Muscle of leg (tissue), 11 donors: ENCODE measurements around the gene PCCA. TPM values are rescaled to one million over a fixed set of nuclear protein-coding genes. Genes with fewer than 3 reads are reported as not detected.

Experiments
- DNase-seq: peaks from one replicate; pipeline ENCODE4 v3.0.0; 2013
- H3K27ac ChIP-seq: one replicate; pipeline ENCODE4 v1.5.1; 2013; ENCODE audit warnings: mild to moderate bottlenecking, low read length, control low read depth
- H3K27me3 ChIP-seq: one replicate; pipeline ENCODE4 v1.6.1; 2013; ENCODE audit warnings: low read length; ENCODE audit not compliant: control insufficient read depth, insufficient read depth
- H3K36me3 ChIP-seq: one replicate; pipeline ENCODE4 v1.6.1; 2013; ENCODE audit warnings: low read length; ENCODE audit not compliant: control insufficient read depth, insufficient read depth
- H3K4me1 ChIP-seq: one replicate; pipeline ENCODE4 v1.6.1; 2013; ENCODE audit warnings: low read length; ENCODE audit not compliant: control insufficient read depth, insufficient read depth
- H3K4me3 ChIP-seq: one replicate; pipeline ENCODE4 v1.5.1; 2013; ENCODE audit warnings: low read length, control low read depth
- H3K9me3 ChIP-seq: replicated peaks from 2 replicates; pipeline ENCODE4 v1.6.1; 2013; ENCODE audit warnings: low read depth, low read length; ENCODE audit not compliant: control insufficient read depth
- WGBS: methylation state at CpG from one replicate; pipeline ENCODE4 v1.1.5; 2013; ENCODE audit warnings: missing lambda C conversion rate; ENCODE audit not compliant: insufficient coverage; 5-methylcytosine and 5-hydroxymethylcytosine counted together
- polyA plus RNA-seq, 8 donors: library from polyadenylated mRNA; unstranded; fragments of 120-200 nt; gene quantifications; one replicate each; pipeline versions ENCODE4 v1.2.1 to v1.2.3, GENCODE V29; 2013; ENCODE audit warnings: inconsistent platforms in 1 of 8, low replicate concordance in 1 of 8; ENCODE audit not compliant: insufficient read length in 8 of 8, insufficient read depth in 1 of 8
- total RNA-seq: library from RNA; stranded (reverse); fragments of 120-200 nt; gene quantifications from one replicate; pipeline ENCODE4 v1.2.4, GENCODE V29; 2013

The PCCA gene
- total and polyA plus RNA-seq, 9 donors: 23.9 to 35.5 (median 29.5) TPM

DNA sequence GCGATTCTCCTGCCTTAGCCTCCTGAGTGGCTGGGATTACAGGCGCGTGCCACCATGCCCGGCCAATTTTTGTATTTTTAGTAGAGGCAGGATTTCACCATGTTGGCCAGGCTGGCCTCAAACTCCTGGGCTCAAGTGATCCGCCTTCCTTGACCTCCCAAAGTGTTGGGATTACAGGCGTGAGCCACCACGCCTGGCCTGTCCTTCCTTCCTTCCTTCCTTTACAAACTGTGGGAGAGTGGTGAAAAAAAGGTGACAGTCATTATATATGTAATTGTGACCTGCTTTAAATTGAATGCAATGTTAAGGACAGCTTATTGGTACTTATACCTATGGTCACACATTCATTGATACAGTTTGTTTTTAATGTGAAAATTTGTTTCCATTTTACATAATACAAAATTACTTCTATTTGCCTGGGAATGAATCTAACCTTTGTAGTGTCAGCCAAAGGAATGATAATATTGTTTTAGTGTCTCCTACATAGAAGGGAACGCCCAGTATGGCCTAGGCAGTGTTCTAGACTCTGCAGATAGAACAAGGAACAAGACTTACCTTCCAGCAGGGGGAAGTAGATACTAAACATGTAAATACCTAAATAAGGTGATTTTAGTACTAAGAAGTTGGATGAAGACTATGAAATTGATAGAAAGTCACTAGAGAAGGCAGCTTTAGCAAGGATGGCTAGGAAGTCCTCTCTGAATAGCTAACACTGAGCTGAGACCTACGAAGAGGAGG is 353.4 kb downstream of the PCCA start:
- DNase-seq: no peak
- H3K4me1 ChIP-seq: no peaks in the 10 kb centered on the region
- no peaks in the 10 kb centered on the region for H3K36me3 ChIP-seq
- H3K9me3 ChIP-seq: no peaks in the 10 kb centered on the region
- H3K27ac ChIP-seq: no peak overlapping the region
- H3K27me3 ChIP-seq: no peaks in the 10 kb centered on the region
- H3K4me3 ChIP-seq: no peak overlapping the region
- 89% methylated on average over 5 of the region's 9 CpGs for WGBS

DNA sequence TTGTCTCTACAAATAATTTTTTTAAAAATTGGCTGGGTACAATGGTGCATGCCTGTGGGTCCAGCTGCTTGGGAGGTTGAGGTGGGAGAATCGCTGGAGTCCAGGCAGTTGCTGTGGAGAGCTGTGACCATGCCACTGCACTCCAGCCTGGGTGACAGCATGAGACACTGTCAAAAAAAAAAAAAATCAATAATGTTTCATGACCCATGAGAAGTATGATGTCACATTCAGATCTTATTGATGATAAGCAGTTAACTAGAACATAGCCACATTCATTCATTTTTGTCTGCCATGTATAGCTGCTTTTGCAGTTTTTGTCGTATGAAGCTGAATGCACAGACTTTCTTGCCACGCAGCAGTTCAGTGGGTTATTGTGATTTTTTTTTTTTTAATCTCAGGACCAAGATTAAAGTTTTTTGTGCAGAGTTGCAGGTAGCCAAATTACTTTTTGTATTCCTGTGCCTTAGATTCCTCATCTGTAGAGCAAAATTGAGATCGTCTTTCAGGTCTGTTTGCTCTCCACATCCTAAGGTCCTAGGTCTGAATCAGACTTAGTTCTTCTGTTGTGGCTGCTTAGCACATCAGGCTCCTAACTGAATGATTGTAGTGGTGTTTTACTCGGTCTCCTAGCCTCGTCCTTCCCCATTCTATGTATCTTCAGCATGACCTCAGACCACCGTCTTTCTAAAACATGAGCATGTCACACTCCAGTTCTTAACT is 354.5 kb downstream of the PCCA start:
- Histone ChIP-seq H3K36me3 (no peaks in the 10 kb centered on the region), H3K4me3 (no peak overlapping the region), H3K4me1 (no peaks in the 10 kb centered on the region), H3K27ac (no peak overlapping the region), H3K27me3 (no peaks in the 10 kb centered on the region), H3K9me3 (no peaks in the 10 kb centered on the region)
- DNase-seq: no peak
- WGBS: 92% methylated on average over 2 of the region's 7 CpGs

DNA sequence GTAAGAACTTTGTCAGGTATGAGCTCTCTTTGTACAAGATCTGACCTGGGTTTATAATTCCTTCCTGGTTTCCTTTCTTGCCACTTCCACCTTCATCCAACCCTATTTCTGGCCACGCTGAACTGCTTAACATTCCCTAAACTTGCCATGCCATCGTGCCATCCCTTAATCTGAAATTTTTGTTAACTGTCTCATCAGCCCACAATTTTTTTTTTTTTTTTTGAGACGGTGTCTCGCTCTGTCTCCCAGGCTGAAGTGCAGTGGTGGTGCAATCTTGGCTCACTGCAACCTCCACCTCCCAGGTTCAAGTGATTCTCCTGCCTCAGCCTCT is 355.1 kb downstream of the PCCA start:
- Histone ChIP-seq H3K27me3 (no peaks in the 10 kb centered on the region), H3K36me3 (no peaks in the 10 kb centered on the region), H3K27ac (no peak overlapping the region), H3K4me1 (no peaks in the 10 kb centered on the region), H3K9me3 (no peaks in the 10 kb centered on the region), H3K4me3 (no peak overlapping the region)
- DNase-seq: no peak
- 100% methylated on average over 1 of the region's 4 CpGs for WGBS

DNA sequence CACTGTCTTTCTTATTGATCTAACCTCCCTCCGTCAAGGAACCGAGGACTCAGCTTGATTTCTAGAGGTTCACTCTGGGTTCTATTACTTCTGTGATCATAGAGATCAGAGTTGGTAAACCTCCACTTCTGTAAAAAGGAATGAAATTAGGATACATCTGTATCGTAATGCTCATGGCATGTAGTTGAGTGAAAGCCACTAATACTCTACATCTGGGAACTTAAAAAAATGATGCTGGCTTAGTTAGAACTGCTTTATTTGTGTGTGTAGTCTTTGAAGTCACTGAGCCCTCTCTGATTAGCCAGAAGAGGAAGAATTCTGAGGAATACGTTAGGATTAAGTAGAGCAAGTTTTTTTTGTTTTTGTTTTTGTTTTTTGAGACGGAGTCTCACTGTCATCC is 358.9 kb downstream of the PCCA start:
- H3K27me3 ChIP-seq: no peaks in the 10 kb centered on the region
- no peaks in the 10 kb centered on the region for H3K9me3 ChIP-seq
- no peak for DNase-seq
- no peaks in the 10 kb centered on the region for H3K4me1 ChIP-seq
- H3K36me3 ChIP-seq: no peaks in the 10 kb centered on the region
- H3K4me3 ChIP-seq: no peak overlapping the region
- no peak overlapping the region for H3K27ac ChIP-seq
- no CpG with 5 or more reads among the region's 5 CpGs for WGBS

DNA sequence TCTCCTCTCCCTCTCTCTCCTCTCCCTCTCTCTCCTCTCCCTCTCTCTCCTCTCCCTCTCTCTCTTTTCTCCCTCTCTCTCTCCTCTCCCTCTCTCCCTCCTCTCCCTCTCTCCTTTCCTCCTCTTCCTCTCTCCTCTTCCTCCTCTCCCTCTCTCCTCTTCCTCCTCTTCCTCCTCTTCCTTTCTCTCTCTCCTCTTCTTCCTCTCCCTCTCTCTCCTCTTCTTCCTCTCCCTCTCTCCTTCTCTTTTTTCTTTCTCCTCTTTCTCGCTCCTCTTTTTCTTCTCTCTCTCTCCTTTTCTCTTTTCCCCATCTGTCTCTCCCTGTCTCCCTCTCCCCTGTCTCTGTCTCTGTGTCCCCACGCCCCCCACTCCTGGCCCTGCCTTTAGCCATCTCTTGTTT is 363.0 kb downstream of the PCCA start:
- Histone ChIP-seq H3K36me3 (no peaks in the 10 kb centered on the region), H3K27me3 (no peaks in the 10 kb centered on the region), H3K27ac (no peak overlapping the region), H3K4me1 (no peaks in the 10 kb centered on the region), H3K4me3 (no peak overlapping the region), H3K9me3 (no peaks in the 10 kb centered on the region)
- WGBS: 100% methylated on average over 1 of the region's 2 CpGs
- no peak for DNase-seq

DNA sequence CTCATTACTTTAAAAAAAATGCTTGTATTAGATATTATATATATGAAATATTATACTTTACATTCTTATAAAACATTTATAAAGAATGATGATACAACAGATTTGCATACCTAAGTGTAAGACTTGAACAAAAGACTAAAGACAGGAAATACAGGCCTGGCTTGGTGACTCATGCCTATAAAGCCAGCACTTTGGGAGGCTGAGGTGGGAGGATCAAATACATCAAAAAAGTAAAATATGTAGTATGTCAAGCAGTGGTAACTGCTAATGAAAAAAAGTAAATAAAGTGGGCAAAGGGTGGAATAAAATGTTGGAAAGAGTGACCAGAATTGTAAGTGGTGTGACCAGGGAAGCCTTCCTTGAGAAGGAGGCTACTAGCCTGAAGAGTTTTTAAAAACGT is 366.0 kb downstream of the PCCA start:
- no peak overlapping the region for H3K4me3 ChIP-seq
- H3K9me3 ChIP-seq: peaks cover 8% of the 10 kb centered on the region
- DNase-seq: no peak
- no peaks in the 10 kb centered on the region for H3K4me1 ChIP-seq
- H3K27me3 ChIP-seq: no peaks in the 10 kb centered on the region
- no CpG with 5 or more reads among the region's 1 CpG for WGBS
- no peak overlapping the region for H3K27ac ChIP-seq
- H3K36me3 ChIP-seq: no peaks in the 10 kb centered on the region

DNA sequence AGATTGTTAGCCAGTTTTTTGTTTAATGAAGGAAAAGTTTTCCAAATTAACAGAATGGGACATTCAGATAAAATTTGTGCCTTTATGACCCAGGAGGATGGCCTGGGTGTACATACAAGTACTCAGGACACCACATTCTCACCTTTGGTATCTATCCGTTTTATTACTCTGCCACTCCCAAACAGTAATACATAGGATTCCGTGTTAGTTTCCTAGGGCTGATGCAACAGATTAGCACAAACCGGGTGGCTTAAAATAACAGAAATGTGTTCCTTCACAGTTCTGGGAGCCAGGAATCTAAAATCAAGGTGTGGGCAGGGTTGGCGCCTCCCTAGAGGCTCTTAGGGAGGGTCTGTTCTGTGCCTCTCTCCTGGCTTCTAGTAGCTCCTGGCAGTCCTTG is 369.8 kb downstream of the PCCA start:
- no peaks in the 10 kb centered on the region for H3K27me3 ChIP-seq
- peaks cover 4% of the 10 kb centered on the region for H3K4me1 ChIP-seq
- H3K9me3 ChIP-seq: peaks cover 8% of the 10 kb centered on the region
- 78% methylated on average over 4 of the region's 4 CpGs for WGBS
- no peak overlapping the region for H3K27ac ChIP-seq
- DNase-seq: no peak
- H3K4me3 ChIP-seq: no peak overlapping the region
- H3K36me3 ChIP-seq: no peaks in the 10 kb centered on the region

DNA sequence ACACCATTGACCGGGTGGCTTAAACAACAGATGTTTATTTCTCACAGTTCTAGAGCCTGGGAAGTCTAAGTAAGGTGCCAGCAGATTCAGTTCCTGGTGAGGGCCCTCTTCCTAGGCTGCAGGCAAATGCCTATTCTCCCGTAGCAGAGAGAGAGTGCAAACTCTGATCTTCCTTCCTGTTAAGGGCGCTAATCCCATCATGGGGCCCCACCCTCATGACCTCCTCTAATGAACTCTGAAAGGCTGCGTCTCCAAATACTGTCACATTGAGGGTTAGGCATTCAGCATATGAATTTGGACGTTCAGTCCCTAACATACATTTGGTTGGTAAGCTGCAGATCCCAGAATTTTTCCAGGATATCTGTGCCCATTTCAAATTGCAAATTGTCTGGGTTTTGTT is 370.9 kb downstream of the PCCA start:
- DNase-seq: no peak
- WGBS: 100% methylated on average over 2 of the region's 5 CpGs
- no peak overlapping the region for H3K4me3 ChIP-seq
- H3K4me1 ChIP-seq: peaks cover 4% of the 10 kb centered on the region
- no peak overlapping the region for H3K27ac ChIP-seq
- H3K9me3 ChIP-seq: peaks cover 8% of the 10 kb centered on the region
- no peaks in the 10 kb centered on the region for H3K27me3 ChIP-seq
- H3K36me3 ChIP-seq: no peaks in the 10 kb centered on the region

DNA sequence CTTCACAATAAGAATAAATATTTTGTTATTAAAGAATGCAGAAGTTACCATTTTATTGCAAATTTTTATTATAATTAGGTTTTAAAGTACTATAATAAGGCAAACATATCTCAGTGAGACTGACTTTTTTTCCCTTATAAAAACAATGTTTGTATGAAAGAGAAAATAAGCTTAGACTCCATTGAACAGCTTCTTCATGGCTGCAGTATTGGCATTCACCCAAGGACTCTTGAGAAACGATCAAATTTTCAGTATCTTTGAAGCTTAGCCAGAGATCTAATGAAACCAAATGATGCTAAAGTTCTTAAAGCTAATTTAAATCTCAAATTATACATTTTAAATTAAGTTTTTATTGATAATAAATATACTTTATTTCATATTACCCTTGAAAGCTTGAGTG is 371.4 kb downstream of the PCCA start:
- no CpG with 5 or more reads among the region's 1 CpG for WGBS
- Histone ChIP-seq H3K27ac (no peak overlapping the region), H3K27me3 (no peaks in the 10 kb centered on the region), H3K36me3 (no peaks in the 10 kb centered on the region), H3K4me3 (no peak overlapping the region), H3K4me1 (peaks cover 4% of the 10 kb centered on the region), H3K9me3 (peaks cover 8% of the 10 kb centered on the region)
- DNase-seq: no peak

DNA sequence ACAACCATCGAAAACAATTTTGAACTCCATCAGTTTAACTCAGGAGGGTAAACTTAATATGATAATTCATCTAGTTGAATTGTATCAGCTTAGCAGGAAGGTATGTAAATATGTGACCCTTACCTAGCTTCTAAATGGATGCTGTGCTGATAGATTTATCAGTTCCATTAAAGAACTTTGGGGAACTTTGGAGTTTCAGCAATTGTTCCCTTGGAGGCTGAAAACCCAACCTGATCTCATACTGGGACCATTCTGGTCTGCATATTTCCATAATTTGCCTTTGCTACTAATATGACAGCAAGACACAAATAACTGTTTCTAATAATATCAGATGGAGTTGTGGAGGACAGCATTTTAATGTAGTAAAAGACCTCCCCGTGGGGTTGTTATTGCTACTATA is 371.9 kb downstream of the PCCA start:
- H3K9me3 ChIP-seq: peaks cover 8% of the 10 kb centered on the region
- H3K27ac ChIP-seq: no peak overlapping the region
- H3K4me3 ChIP-seq: no peak overlapping the region
- no CpG with 5 or more reads among the region's 2 CpGs for WGBS
- H3K27me3 ChIP-seq: no peaks in the 10 kb centered on the region
- H3K36me3 ChIP-seq: no peaks in the 10 kb centered on the region
- peaks cover 4% of the 10 kb centered on the region for H3K4me1 ChIP-seq
- DNase-seq: no peak
